Measurements from ENCODE around the gene C18orf63. TPM values are rescaled to one million over a fixed set of nuclear protein-coding genes. Genes with fewer than 3 reads are reported as not detected.
A peak's percentile ranks its signal among the peaks of the same experiment; 100 is the strongest.
"Not testable (repeated sequence)": the region's sequence is repeated elsewhere in the genome, so short reads cannot be mapped to it uniquely, and the experiment has no call there.

The C18orf63 gene
- total RNA-seq, 1 experiment from 2014 or later: not detected

DNA sequence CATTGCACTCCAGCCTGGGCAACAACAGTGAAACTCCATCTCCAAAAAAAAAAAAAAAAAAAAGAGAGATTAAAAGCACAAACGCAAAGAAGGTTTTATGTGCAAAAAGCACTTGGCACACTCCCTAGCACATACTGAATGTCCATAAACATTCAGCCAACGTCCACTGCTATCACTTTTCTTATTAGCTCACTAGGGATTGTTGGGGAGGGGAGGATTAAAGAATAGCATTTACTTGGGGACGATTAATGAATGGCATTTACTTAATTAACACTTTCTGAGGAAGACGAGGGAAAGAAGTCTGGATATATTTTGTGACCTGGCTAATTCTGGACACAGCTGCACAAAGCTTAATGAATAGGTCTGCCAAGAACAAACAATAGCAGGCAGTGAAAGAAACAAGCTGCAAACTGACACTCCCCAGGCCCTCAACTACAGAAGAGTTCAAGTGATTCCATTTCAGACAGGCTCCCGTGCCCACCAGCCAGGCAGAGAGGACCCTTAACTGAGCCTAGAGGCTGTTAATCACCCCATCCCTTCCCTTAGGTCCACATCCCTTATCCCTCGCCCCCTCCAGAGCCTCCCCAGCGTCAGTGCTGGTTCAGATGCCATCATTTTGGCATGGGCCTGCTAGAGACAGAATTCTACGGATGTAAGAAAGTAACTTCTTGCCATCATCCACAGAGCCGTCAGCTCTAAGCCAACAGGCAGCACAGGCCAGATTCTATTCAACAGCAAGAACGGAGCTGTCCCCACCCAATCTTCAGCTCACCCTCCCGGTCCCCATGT, 31.3 kb upstream of the C18orf63 start:
- no TSS peak for BruUV-seq (replicated peaks)
- Histone ChIP-seq H3K9me2 (replicated peaks; ENCODE audit: low read length) (no peaks in the 10 kb centered on the region), H3K4me1 (ENCODE audit: insufficient read depth, low read length) (peaks cover 66% of the 10 kb centered on the region), H4K20me1 (ENCODE audit: low read length) (no peaks in the 10 kb centered on the region), H3K4me2 (ENCODE audit: low read length) (no peak overlapping the region), H3F3A (ENCODE audit: low read length, unreplicated experiment) (no peaks in the 10 kb centered on the region), H3K27me3 (ENCODE audit: low read length) (no peaks in the 10 kb centered on the region), H3K36me3 (ENCODE audit: low read depth, low read length) (no peaks in the 10 kb centered on the region), H3K9ac (ENCODE audit: low read length) (no peak overlapping the region), H2AFZ (ENCODE audit: low read length) (no peak overlapping the region), H3K27ac (ENCODE audit: low read length) (no peak overlapping the region), H3K4me3 (ENCODE audit: low read length) (no peak overlapping the region), H3K79me2 (ENCODE audit: low read length) (peaks cover 95% of the 10 kb centered on the region), H3K9me3 (ENCODE audit: low read length) (no peaks in the 10 kb centered on the region)
- TF ChIP-seq, protein P1, sequence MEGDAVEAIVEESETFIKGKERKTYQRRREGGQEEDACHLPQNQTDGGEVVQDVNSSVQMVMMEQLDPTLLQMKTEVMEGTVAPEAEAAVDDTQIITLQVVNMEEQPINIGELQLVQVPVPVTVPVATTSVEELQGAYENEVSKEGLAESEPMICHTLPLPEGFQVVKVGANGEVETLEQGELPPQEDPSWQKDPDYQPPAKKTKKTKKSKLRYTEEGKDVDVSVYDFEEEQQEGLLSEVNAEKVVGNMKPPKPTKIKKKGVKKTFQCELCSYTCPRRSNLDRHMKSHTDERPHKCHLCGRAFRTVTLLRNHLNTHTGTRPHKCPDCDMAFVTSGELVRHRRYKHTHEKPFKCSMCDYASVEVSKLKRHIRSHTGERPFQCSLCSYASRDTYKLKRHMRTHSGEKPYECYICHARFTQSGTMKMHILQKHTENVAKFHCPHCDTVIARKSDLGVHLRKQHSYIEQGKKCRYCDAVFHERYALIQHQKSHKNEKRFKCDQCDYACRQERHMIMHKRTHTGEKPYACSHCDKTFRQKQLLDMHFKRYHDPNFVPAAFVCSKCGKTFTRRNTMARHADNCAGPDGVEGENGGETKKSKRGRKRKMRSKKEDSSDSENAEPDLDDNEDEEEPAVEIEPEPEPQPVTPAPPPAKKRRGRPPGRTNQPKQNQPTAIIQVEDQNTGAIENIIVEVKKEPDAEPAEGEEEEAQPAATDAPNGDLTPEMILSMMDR (conservative IDR thresholded peaks at IDR 0.05; ENCODE audit: low read depth, low read length): no peak
- no peak for TF ChIP-seq EZH2 (IDR thresholded peaks at IDR 0.05; ENCODE audit: low read length, unreplicated experiment)
- TF ChIP-seq EZH2phosphoT487 (IDR thresholded peaks at IDR 0.05; ENCODE audit: borderline replicate concordance, low read length): no peak
- intact Hi-C loops (cut with micrococcal nuclease): no loop called here
- ATAC-seq: no peak
- CTCF ChIA-PET: no interaction called here
- POLR2A ChIA-PET (ENCODE audit: unreplicated experiment): no interaction called here
- DNase-seq: no peak

DNA sequence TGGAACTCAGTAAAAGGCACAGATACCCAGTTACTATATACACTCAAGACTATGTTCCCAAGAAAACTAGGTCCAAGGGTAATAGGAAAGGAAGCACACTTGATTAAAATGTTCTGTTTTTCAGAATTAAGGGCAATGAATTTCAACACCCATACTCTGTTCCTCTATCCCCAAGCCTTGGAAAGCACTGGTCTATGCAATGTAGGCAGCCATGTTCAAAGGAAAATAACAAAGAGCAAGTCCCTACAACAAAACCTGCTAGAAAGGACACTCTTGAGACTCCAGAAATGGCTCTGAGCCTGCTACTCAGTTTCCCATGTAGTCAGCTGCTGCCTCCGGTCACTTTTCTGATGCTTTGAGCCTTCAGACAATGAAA, 30.7 kb upstream of the C18orf63 start:
- Histone ChIP-seq H3K9me3 (ENCODE audit: low read length) (no peaks in the 10 kb centered on the region), H3K79me2 (ENCODE audit: low read length) (peaks cover 97% of the 10 kb centered on the region), H3K9ac (ENCODE audit: low read length) (no peak overlapping the region), H3K4me2 (ENCODE audit: low read length) (no peak overlapping the region), H3K4me3 (ENCODE audit: low read length) (no peak overlapping the region), H3K9me2 (replicated peaks; ENCODE audit: low read length) (no peaks in the 10 kb centered on the region), H3K4me1 (ENCODE audit: insufficient read depth, low read length) (peaks cover 71% of the 10 kb centered on the region), H3K27ac (ENCODE audit: low read length) (no peak overlapping the region), H2AFZ (ENCODE audit: low read length) (no peak overlapping the region), H3K36me3 (ENCODE audit: low read depth, low read length) (no peaks in the 10 kb centered on the region), H4K20me1 (ENCODE audit: low read length) (no peaks in the 10 kb centered on the region), H3K27me3 (ENCODE audit: low read length) (no peaks in the 10 kb centered on the region), H3F3A (ENCODE audit: low read length, unreplicated experiment) (no peaks in the 10 kb centered on the region)
- ChIA-PET POLR2A (ENCODE audit: unreplicated experiment) (no interaction called here), CTCF (no interaction called here)
- TF ChIP-seq EZH2 (IDR thresholded peaks at IDR 0.05; ENCODE audit: low read length, unreplicated experiment) (no peak), EZH2phosphoT487 (IDR thresholded peaks at IDR 0.05; ENCODE audit: borderline replicate concordance, low read length) (no peak)
- TF ChIP-seq, protein P1 (conservative IDR thresholded peaks at IDR 0.05; ENCODE audit: low read depth, low read length): no peak
- intact Hi-C loops (cut with micrococcal nuclease): no loop called here
- BruUV-seq (replicated peaks): no TSS peak
- DNase-seq: no peak
- ATAC-seq: no peak

DNA sequence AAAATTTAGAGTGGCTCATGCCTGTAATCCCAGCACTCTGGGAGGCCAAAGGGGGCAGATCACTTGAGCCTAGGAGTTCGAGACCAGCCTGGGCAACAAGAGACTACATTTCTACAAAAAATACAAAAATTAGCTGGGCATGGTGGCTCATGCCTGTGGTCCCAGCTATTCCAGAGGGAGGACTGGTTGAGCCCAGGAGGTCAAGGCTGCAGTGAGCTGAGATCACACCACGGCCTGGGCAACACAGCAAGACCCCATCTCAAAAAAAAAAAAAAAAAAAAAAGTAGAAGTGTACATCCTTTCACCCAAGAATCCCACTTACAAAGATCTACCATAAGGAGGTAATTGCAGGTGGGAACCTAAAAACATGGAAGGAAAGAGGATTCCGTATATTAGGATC, 30.1 kb upstream of the C18orf63 start:
- H3K4me2 ChIP-seq (ENCODE audit: low read length): peak overlapping the region; percentile 60
- intact Hi-C loops (cut with micrococcal nuclease); H3K9me2 ChIP-seq (replicated peaks; ENCODE audit: low read length); CTCF ChIA-PET; H3K27ac ChIP-seq (ENCODE audit: low read length); H3K9me3 ChIP-seq (ENCODE audit: low read length); ATAC-seq; BruUV-seq (replicated peaks); H4K20me1 ChIP-seq (ENCODE audit: low read length); H3K27me3 ChIP-seq (ENCODE audit: low read length); H3K36me3 ChIP-seq (ENCODE audit: low read depth, low read length); H3K9ac ChIP-seq (ENCODE audit: low read length); POLR2A ChIA-PET (ENCODE audit: unreplicated experiment); DNase-seq; H3F3A ChIP-seq (ENCODE audit: low read length, unreplicated experiment); H2AFZ ChIP-seq (ENCODE audit: low read length): not testable (repeated sequence)
- H3K4me1 ChIP-seq (ENCODE audit: insufficient read depth, low read length): peaks cover 78% of the 10 kb centered on the region
- H3K79me2 ChIP-seq (ENCODE audit: low read length): peaks cover 97% of the 10 kb centered on the region
- H3K4me3 ChIP-seq (ENCODE audit: low read length): 0 out of 2 replicates have a peak overlapping the region, but pooled peaks have one; percentile 16

Data from PC-3 (cell line).